ENCODE measurements around the gene NPIPB13. TPM values are rescaled to one million over a fixed set of nuclear protein-coding genes. Genes with fewer than 3 reads are reported as not detected.
A peak's percentile ranks its signal among the peaks of the same experiment; 100 is the strongest.
"Not testable (repeated sequence)": the region's sequence is repeated elsewhere in the genome, so short reads cannot be mapped to it uniquely, and the experiment has no call there.

The NPIPB13 gene
- total RNA-seq = 1 to 10 TPM in 1 of 4 donors, under 1 TPM in 3; under 0.01 to 4.1 (median 0.90) TPM

DNA sequence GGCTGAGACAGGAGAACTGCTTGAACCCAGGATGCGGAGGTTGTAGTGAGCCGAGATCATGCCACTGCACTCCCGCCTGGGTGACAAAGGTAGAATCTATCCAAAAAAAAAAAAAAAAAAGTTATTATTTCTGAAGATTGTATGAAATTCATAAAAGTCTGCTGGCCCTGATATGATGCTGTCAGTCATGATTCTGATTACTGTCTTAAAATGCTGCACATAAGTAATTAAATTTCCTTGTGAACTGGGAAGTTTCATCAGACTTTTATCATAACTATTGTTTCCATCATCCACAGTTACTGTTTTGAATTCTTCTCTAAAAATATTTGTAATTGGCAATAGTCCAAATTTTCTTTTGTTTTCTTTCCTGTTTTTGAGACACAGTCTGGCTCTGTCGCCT is at the start of gene NPIPB13:
NPIPB13 (minus strand) TSS at position 101 of the 400 bp plus-strand sequence. CDS start 2,906 bp downstream, outside the sequence.
- H3K4me3 ChIP-seq; H3K36me3 ChIP-seq; H3K9me3 ChIP-seq; H3K27me3 ChIP-seq; H3K27ac ChIP-seq (replicated peaks in 1 of 4); H3K4me1 ChIP-seq; DNase-seq (ENCODE audit: extremely low spot score); intact Hi-C loops (cut with DNase I): not testable (repeated sequence)
- WGBS = no CpG with 5 or more reads among the region's 4 CpGs

DNA sequence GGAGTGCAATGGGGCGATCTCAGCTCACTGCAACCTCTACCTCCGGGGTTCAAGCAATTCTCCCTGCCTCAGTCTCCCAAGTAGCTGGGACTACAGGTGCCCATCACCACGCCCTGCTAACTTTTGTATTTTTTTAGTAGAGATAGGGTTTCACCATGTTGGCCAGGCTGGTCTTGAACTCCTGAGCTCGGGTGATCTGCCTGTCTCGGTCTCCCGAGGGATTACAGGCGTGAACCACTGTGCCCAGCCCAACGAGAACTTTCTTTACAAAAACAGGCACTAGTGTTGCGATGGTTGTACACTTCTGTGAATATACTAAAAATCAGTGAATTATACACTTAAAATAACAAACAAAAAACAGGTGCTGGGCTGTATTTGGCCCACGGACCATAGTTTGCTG is 34.1 kb upstream of the NPIPB13 start:
- H3K27me3 ChIP-seq; DNase-seq (ENCODE audit: extremely low spot score); intact Hi-C loops (cut with DNase I); H3K4me3 ChIP-seq; H3K9me3 ChIP-seq; H3K27ac ChIP-seq (replicated peaks in 1 of 4); H3K36me3 ChIP-seq; H3K4me1 ChIP-seq: not testable (repeated sequence)
- WGBS = 92% methylated on average over 7 of the region's 10 CpGs

DNA sequence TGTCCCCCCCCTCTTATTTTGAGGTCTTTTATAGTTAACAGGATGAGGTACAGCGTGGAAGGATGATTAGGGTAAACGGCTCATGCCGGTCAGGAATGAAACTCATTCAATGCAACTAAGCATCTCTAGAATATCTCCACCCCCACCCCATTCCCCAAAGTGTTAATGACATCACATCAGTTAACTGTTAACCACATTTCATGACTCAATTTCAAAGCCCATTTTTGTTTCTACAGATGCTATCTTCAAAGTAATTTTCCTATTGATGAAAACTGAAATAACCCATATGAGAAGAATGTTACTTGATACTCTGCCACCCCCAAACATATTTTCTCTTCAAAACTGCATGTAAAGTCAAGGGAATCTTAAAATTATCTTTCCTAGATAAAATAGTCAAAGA is 30.2 kb upstream of the NPIPB13 start:
- H3K27ac ChIP-seq (replicated peaks in 1 of 4); H3K9me3 ChIP-seq; H3K27me3 ChIP-seq; DNase-seq (ENCODE audit: extremely low spot score); intact Hi-C loops (cut with DNase I); H3K4me3 ChIP-seq; H3K4me1 ChIP-seq: not testable (repeated sequence)
- WGBS = no CpG with 5 or more reads among the region's 3 CpGs
- peaks cover 0 to 14% (median 9%) of the 10 kb centered on the region in 4 donors for H3K36me3 ChIP-seq

DNA sequence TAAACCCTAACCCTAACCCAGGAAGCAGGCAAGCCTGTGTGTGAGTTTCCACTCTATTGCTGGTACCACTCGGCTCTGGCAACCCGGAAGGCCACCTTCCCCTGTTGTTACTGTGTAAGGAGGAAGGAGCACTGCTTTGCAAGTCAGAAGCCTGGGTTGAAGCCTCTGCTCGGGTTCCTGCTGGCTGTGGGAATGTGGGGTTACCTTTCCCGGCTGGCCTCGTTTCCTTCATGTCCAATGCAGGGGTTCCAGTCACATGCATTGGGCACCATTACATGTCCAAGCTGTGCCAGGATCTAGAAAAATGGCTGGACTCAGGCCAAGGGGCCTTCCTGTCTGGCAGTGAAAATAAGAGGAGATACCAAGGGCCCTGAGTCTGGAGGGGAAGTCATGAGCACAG is 31.2 kb downstream of the NPIPB13 start:
- intact Hi-C loops (cut with DNase I); H3K36me3 ChIP-seq; H3K27me3 ChIP-seq; H3K4me1 ChIP-seq; H3K4me3 ChIP-seq; H3K27ac ChIP-seq (replicated peaks in 1 of 4); H3K9me3 ChIP-seq; DNase-seq (ENCODE audit: extremely low spot score): not testable (repeated sequence)
- no CpG with 5 or more reads among the region's 5 CpGs for WGBS

DNA sequence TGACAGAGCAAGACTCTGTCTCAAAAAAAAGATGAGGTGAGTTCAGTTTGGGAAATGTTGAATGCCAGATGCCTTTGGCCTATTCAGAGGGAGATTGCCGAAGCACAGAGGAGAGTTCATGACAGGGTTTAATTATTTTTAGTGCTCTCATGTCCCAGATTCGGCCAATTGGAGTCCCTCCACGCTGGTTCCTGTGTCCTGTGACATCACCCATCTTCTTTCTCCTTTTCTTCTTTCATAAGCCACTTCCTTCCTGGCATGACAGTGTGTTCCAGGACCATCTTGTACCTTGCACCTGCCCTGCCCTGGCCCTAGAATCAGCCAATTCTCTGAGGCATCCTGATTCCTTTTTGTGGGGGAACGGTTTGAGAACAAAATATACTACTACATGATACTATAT is 36.9 kb downstream of the NPIPB13 start:
- DNase-seq (ENCODE audit: extremely low spot score); H3K9me3 ChIP-seq; H3K27me3 ChIP-seq; H3K36me3 ChIP-seq; H3K4me3 ChIP-seq; H3K4me1 ChIP-seq; intact Hi-C loops (cut with DNase I); H3K27ac ChIP-seq (replicated peaks in 1 of 4): not testable (repeated sequence)
- no CpG with 5 or more reads among the region's 4 CpGs for WGBS

DNA sequence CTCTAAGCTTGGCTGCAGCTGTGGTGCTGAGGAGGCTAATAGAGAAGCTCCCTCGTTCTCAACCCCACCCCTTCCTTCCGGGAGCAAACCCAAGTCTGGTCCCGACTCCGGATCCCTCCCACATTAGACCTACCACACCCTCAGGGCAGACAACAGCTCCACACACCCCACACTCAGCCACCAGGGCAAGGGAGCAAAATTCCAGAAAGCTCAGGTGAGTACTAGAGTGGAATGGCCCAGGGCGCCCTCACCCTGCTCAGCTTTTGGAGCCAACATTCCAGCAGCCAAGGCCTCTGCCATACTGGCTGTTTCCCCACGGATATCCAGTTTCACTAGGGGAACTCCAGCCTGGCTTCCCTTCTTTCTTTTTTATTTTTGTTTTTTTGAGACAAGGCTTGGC is 39.2 kb downstream of the NPIPB13 start:
- H3K4me3 ChIP-seq; intact Hi-C loops (cut with DNase I); H3K4me1 ChIP-seq; H3K36me3 ChIP-seq; H3K9me3 ChIP-seq; DNase-seq (ENCODE audit: extremely low spot score); H3K27me3 ChIP-seq; H3K27ac ChIP-seq (replicated peaks in 1 of 4): not testable (repeated sequence)
- 27% methylated on average over 4 of the region's 6 CpGs for WGBS

DNA sequence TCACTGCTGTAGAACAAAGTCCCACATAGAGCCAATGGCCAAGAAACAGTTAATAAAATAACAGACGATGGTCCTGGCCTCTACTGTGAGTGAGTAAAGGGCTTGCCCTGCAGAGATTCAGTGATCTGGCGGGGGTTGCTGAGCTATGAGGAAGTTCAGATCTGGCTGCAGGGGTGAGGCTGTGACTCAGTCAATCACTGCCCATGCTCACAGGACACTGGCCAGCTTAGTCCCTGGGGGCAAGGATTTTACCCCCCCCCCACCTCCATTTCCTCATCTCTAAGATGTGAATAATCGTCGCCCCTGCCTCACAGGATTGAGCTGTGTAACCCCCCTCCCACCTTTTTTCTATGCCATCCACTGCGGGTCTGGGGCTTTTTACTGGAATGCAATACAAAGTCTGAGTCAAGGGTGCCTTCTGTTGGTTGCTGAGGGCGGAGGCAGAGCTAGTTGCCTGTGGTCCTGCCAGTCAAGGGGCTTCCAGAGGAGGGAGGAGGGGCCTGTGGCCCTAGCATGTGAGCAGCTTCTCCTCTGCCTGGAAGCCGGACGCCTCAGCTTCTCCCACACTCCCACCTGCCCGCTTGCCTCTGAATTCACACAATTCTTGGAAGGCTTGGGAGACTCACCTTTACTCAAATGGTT is 41.1 kb downstream of the NPIPB13 start:
- WGBS = no CpG with 5 or more reads among the region's 9 CpGs
- H3K9me3 ChIP-seq; H3K27me3 ChIP-seq; H3K27ac ChIP-seq (replicated peaks in 1 of 4); H3K4me1 ChIP-seq; H3K4me3 ChIP-seq; DNase-seq (ENCODE audit: extremely low spot score); H3K36me3 ChIP-seq; intact Hi-C loops (cut with DNase I): not testable (repeated sequence)

DNA sequence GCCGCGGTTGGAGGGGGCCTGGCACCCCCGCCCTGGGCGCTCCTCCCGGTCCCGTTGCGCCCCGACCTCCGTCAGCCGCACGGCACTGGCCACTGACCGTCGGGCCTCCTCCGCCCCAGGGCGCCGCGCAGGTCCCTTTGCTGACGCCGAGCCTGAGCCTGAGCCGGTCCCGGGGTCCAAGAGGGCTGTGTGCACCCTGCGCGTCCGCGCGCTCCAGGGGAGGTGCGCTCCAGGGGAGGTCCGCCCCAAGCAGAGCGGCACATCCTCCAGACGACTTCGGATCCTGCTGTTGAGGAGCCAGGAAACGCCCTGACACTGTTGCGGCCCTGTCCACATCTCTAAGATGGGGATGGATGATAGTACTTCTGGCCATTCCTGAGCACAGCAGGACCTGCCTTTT is 42.0 kb downstream of the NPIPB13 start:
- H3K27me3 ChIP-seq; H3K9me3 ChIP-seq; DNase-seq (ENCODE audit: extremely low spot score); H3K4me1 ChIP-seq; intact Hi-C loops (cut with DNase I); H3K27ac ChIP-seq (replicated peaks in 1 of 4); H3K36me3 ChIP-seq: not testable (repeated sequence)
- H3K4me3 ChIP-seq = peak overlapping the region; percentile 50 to 63 (median 54)
- no CpG with 5 or more reads among the region's 33 CpGs for WGBS

DNA sequence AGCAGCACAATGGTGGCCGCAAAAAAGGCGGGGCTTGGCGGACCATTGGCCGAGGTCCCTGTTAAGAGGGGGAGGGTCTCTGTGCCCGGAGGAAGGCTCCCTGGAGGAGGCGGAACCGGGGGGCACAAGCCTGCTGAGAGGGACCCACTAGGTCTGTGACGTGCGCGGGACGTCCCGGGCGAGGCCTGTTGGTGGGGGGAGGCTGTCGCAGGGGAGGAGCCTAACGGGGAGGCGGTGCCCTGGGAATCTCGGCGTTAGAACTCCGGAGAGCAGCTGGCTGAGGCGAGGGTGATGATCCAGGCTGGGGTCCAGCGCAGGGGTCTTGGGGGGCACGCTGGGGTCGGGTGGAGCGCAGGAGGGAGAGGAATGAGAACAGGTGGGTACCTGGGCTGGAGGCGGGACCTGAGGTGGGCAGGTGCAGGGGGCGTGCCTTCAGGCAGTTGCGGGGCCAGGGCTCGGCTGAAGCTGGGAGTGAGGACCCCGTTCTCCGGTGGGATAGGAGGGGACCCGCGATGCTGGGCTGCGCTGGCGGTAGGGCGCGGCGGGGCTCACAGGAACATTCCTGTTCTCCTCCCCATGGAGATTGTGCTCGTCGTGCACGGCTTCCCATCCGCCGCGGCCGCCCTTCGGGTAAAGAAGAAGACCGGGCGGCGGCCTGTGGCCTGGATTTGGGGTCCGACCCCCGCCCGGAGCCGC is 42.6 kb downstream of the NPIPB13 start:
- peak overlapping the region; percentile 50 to 63 (median 54) for H3K4me3 ChIP-seq
- H3K27ac ChIP-seq (replicated peaks in 1 of 4); H3K4me1 ChIP-seq; DNase-seq (ENCODE audit: extremely low spot score); H3K9me3 ChIP-seq; H3K36me3 ChIP-seq; intact Hi-C loops (cut with DNase I); H3K27me3 ChIP-seq: not testable (repeated sequence)
- 0% methylated on average over 11 of the region's 52 CpGs for WGBS

DNA sequence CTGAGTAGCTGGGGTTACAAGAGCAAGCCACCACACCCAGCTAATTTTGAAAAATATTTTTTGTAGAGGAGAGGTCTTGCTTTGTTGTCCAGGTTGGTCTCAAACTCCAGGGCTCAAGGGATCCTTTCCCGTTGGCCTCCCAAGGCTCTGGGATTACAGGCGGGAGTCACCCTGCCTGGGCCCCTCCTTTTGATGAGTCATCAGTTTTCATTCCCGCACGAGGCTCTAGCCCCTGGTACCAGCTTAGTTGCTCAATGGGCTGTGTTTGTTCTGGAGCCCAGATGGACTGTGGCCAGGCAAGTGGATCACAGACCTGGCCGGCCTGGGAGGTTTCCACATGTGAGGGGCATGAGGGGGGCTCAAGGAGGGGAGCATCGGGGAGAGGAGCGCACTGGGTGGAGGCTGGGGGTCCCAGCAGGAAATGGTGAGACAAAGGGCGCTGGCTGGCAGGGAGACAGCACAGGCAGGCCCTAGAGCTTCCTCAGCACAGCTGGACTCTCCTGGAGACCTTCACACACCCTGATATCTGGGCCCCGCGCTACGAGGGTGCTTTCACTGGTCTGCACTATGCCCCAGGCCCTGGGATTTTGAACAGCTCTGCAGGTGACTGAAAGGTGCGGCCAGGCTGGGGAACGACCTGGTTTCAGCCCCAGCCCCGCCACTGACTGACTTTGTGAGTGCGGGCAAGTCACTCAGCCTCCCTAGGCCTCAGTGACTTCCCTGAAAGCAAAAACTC is 48.5 kb downstream of the NPIPB13 start:
- no CpG with 5 or more reads among the region's 15 CpGs for WGBS
- H3K4me1 ChIP-seq = not testable (repeated sequence)

DNA sequence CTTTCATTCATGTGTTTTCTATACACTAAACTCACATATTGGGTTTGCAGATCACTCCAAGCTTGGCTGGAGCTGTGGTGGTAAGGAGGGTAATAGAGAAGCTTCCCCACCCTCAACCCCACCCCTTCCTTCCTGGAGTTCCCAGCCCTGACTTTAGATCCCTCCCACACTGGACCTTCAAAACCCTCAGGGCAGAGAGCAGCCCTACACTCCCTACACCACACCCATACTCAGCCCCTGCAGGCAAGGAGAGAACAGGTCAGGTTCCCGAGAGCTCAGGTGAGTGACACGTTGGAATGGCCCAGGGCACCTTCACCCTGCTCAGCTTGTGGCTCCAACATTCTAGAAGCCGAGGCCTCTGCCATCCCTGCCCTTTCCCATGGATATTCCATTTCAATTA is 49.2 kb downstream of the NPIPB13 start, which contains the start of gene SULT1A3:
SULT1A3 (plus strand) TSS at position 207 of the 400 bp plus-strand sequence. CDS start 1,474 bp downstream, outside the sequence.
- intact Hi-C loops (cut with DNase I); H3K4me3 ChIP-seq; H3K9me3 ChIP-seq; H3K4me1 ChIP-seq; H3K36me3 ChIP-seq; DNase-seq (ENCODE audit: extremely low spot score); H3K27me3 ChIP-seq; H3K27ac ChIP-seq (replicated peaks in 1 of 4): not testable (repeated sequence)
- no CpG with 5 or more reads among the region's 3 CpGs for WGBS

More for the DNA sequence above, 48.5 kb downstream of the NPIPB13 start:
- intact Hi-C loops (cut with DNase I); H3K27ac ChIP-seq (replicated peaks in 1 of 4); H3K4me3 ChIP-seq; DNase-seq (ENCODE audit: extremely low spot score); H3K36me3 ChIP-seq; H3K9me3 ChIP-seq; H3K27me3 ChIP-seq: not testable (repeated sequence)
